Right lobe of liver (tissue), 4 donors: ENCODE measurements around the gene KLF13.

Source experiments
- POLR2A ChIP-seq: fragments of 450-650 bp; IDR thresholded peaks from one replicate; pipeline ENCODE4 v1.6.1; 2017; ENCODE audit warnings: antibody characterized with exemption, mild to moderate bottlenecking
- TF ChIP-seq, protein P1 (sequence below), 4 donors: fragments of 200-600 bp in 3 of 4; fragments of 450-650 bp in 1 of 4; IDR thresholded peaks; one replicate each; pipeline versions ENCODE4 v1.5.1 to v1.8.0; 2016 to 2022; ENCODE audit warnings: antibody characterized with exemption in 4 of 4, mild to moderate bottlenecking in 2 of 4
- donor health status: DM: no; HTN: no; CAD: no.
- donor health status: DM: no; HTN: no; CAD: no.
- donor health status: DM: no; HTN: yes; CAD: no.

DNA sequence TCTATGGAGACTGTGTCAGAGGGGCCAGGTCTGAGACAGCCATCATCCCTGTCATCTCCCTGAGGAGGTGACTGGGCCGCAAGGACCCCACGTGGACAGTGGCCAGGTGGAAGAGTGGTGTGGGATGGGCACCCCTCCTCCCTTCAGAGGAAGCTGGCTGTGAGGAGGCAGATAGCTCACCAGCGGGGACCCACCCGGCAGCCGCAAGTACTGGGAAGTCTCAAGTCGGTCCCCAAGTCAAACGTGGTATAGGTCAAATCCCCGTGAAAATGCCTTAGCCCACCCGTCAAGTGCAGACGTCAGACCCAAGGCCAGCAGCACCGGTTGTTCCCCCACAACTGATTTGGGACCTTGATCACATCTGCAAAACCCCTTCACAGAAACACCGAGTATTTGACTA, 12.3 kb upstream of the KLF13 start:
- TF ChIP-seq, protein P1, sequence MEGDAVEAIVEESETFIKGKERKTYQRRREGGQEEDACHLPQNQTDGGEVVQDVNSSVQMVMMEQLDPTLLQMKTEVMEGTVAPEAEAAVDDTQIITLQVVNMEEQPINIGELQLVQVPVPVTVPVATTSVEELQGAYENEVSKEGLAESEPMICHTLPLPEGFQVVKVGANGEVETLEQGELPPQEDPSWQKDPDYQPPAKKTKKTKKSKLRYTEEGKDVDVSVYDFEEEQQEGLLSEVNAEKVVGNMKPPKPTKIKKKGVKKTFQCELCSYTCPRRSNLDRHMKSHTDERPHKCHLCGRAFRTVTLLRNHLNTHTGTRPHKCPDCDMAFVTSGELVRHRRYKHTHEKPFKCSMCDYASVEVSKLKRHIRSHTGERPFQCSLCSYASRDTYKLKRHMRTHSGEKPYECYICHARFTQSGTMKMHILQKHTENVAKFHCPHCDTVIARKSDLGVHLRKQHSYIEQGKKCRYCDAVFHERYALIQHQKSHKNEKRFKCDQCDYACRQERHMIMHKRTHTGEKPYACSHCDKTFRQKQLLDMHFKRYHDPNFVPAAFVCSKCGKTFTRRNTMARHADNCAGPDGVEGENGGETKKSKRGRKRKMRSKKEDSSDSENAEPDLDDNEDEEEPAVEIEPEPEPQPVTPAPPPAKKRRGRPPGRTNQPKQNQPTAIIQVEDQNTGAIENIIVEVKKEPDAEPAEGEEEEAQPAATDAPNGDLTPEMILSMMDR (IDR thresholded peaks at IDR 0.05) = no peak
- TF ChIP-seq POLR2A = no peak
